Loucy (cell line): ENCODE data around the gene CACNA1B.

Experiments used
- H2AFZ ChIP-seq: fragments of 200-600 bp; sonication (generic); 2 replicates; pipeline ENCODE4 v1.6.0; 2016; ENCODE audit warnings: antibody characterized with exemption, mild to moderate bottlenecking, low read length, moderate library complexity
- H3F3A ChIP-seq: fragments of 200-600 bp; 2 replicates; pipeline ENCODE4 v1.6.0; 2016; ENCODE audit warnings: antibody characterized with exemption, low read depth, mild to moderate bottlenecking
- H3K27me3 ChIP-seq: fragments of 200-600 bp; sonication (generic); 2 replicates; pipeline ENCODE4 v1.6.1; 2014; ENCODE audit warnings: low read length, mild to moderate bottlenecking; ENCODE audit not compliant: insufficient read depth, poor library complexity, severe bottlenecking
- H3K36me3 ChIP-seq: fragments of 200-600 bp; sonication (generic); 2 replicates; pipeline ENCODE4 v1.6.1; 2016; ENCODE audit warnings: low read length; ENCODE audit not compliant: insufficient read depth
- H3K4me1 ChIP-seq: fragments of 200-600 bp; sonication (generic); 2 replicates; pipeline ENCODE4 v1.5.1; 2014; ENCODE audit warnings: low read length, mild to moderate bottlenecking; ENCODE audit not compliant: insufficient read depth, poor library complexity, severe bottlenecking
- H3K4me2 ChIP-seq: fragments of 200-600 bp; sonication (generic); 2 replicates; pipeline ENCODE4 v1.6.0; 2014; ENCODE audit warnings: antibody characterized with exemption, low read length, low read depth, mild to moderate bottlenecking; ENCODE audit not compliant: poor library complexity, severe bottlenecking
- H3K4me3 ChIP-seq: fragments of 200-600 bp; sonication (generic); 2 replicates; pipeline ENCODE4 v1.5.1; 2014; ENCODE audit warnings: low read length, mild to moderate bottlenecking, mixed read lengths; ENCODE audit not compliant: poor library complexity, severe bottlenecking
- H3K79me2 ChIP-seq: fragments of 200-600 bp; sonication (generic); 2 replicates; pipeline ENCODE4 v1.6.1; 2014; ENCODE audit warnings: low read length; ENCODE audit not compliant: insufficient read depth
- H3K9ac ChIP-seq: fragments of 200-600 bp; sonication (generic); 2 replicates; pipeline ENCODE4 v1.6.0; 2014; ENCODE audit warnings: mild to moderate bottlenecking, low read depth, low read length, moderate library complexity; ENCODE audit not compliant: poor library complexity, severe bottlenecking
- H3K9me2 ChIP-seq: fragments of 200-600 bp; sonication (generic); replicated peaks from 2 replicates; pipeline ENCODE4 v1.6.1; 2016; ENCODE audit warnings: low read depth, low read length, mixed read lengths
- H3K9me3 ChIP-seq: fragments of 200-600 bp; sonication (generic); 2 replicates; pipeline ENCODE4 v1.6.1; 2014; ENCODE audit warnings: mild to moderate bottlenecking, antibody characterized with exemption, low read length, low read depth; ENCODE audit not compliant: insufficient read depth
- H4K20me1 ChIP-seq: fragments of 200-600 bp; sonication (generic); 2 replicates; pipeline ENCODE4 v1.6.0; 2014; ENCODE audit warnings: antibody characterized with exemption, low read length, mild to moderate bottlenecking; ENCODE audit not compliant: insufficient read depth, poor library complexity, severe bottlenecking
- EZH2phosphoT487 ChIP-seq: fragments of 200-600 bp; IDR thresholded peaks from 2 replicates; pipeline ENCODE4 v1.6.1; 2018; ENCODE audit warnings: antibody characterized with exemption, mild to moderate bottlenecking, moderate library complexity, borderline replicate concordance
- TF ChIP-seq, protein P1 (sequence below): fragments of 200-600 bp; sonication (generic); conservative IDR thresholded peaks from 2 replicates; pipeline ENCODE4 v1.5.1; 2014; ENCODE audit warnings: mild to moderate bottlenecking, antibody characterized with exemption, low read length

CACNA1B gene

DNA sequence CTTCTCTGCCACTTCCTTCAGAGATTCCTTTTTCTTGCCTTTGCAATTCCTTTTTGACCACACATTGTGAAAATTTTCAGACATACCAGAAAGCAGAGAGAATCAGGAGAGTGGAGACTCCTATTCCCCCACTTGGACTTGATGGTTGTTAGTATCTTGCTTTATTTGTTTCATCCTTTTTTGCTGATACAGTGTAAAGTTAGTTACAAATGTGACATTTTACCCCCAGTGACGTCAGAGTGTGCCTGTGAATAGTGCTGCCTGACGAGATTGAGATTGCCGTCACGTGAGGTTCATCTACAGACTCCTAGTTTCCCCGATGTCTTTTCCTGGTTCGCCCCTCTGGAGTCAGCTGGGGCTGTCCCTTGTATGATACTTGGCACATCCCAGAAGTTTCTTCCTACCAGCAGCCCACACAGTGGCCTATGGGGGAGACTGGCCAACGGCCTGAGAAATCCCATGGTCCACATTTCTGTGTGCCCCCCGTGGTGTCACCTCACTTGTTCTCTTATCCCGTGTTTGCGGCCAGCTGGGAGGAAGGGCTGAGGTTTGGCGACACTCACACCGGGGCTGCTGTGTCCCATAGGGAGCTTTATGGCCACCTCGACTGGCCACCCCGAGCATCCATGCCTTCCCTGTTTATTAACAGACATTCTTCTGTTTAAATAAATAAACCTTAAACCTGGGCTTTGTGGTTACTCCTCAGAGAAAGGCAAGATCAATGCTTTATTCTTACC lies 48.2 kb upstream of the CACNA1B start:
- H3K9me3 ChIP-seq: no peaks in the 10 kb centered on the region
- H3K4me2 ChIP-seq: no peak overlapping the region
- no peak overlapping the region for H3K4me3 ChIP-seq
- H4K20me1 ChIP-seq: peaks cover 3% of the 10 kb centered on the region
- H2AFZ ChIP-seq: no peak overlapping the region
- no peak overlapping the region for H3K9ac ChIP-seq
- H3F3A ChIP-seq: no peaks in the 10 kb centered on the region
- no peaks in the 10 kb centered on the region for H3K27me3 ChIP-seq
- H3K79me2 ChIP-seq: no peaks in the 10 kb centered on the region
- no peaks in the 10 kb centered on the region for H3K4me1 ChIP-seq
- H3K9me2 ChIP-seq: no peaks in the 10 kb centered on the region
- peaks cover 61% of the 10 kb centered on the region; the same call in 1 of the 2 replicates for H3K36me3 ChIP-seq
- TF ChIP-seq, protein P1, sequence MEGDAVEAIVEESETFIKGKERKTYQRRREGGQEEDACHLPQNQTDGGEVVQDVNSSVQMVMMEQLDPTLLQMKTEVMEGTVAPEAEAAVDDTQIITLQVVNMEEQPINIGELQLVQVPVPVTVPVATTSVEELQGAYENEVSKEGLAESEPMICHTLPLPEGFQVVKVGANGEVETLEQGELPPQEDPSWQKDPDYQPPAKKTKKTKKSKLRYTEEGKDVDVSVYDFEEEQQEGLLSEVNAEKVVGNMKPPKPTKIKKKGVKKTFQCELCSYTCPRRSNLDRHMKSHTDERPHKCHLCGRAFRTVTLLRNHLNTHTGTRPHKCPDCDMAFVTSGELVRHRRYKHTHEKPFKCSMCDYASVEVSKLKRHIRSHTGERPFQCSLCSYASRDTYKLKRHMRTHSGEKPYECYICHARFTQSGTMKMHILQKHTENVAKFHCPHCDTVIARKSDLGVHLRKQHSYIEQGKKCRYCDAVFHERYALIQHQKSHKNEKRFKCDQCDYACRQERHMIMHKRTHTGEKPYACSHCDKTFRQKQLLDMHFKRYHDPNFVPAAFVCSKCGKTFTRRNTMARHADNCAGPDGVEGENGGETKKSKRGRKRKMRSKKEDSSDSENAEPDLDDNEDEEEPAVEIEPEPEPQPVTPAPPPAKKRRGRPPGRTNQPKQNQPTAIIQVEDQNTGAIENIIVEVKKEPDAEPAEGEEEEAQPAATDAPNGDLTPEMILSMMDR: no peak
- no peak for TF ChIP-seq EZH2phosphoT487

GRCh38 chr9:137832191-137832700 lies 45.3 kb upstream of the CACNA1B start:
- no peaks in the 10 kb centered on the region for H3K4me1 ChIP-seq
- H2AFZ ChIP-seq: no peak overlapping the region
- no peaks in the 10 kb centered on the region for H3K9me2 ChIP-seq
- no peak overlapping the region for H3K4me3 ChIP-seq
- no peaks in the 10 kb centered on the region for H3K79me2 ChIP-seq
- peaks cover 64% of the 10 kb centered on the region; the same call in 1 of the 2 replicates for H3K36me3 ChIP-seq
- H3K9ac ChIP-seq: no peak overlapping the region
- no peak for TF ChIP-seq EZH2phosphoT487
- TF ChIP-seq, protein P1: no peak
- H3K4me2 ChIP-seq: no peak overlapping the region
- peaks cover 3% of the 10 kb centered on the region for H4K20me1 ChIP-seq
- no peaks in the 10 kb centered on the region for H3K9me3 ChIP-seq
- no peaks in the 10 kb centered on the region for H3K27me3 ChIP-seq
- H3F3A ChIP-seq: no peaks in the 10 kb centered on the region

GRCh38 chr9:137832830-137833590 lies 44.6 kb upstream of the CACNA1B start:
- H4K20me1 ChIP-seq: peaks cover 3% of the 10 kb centered on the region
- H3K79me2 ChIP-seq: no peaks in the 10 kb centered on the region
- H3K9me2 ChIP-seq: no peaks in the 10 kb centered on the region
- no peaks in the 10 kb centered on the region for H3F3A ChIP-seq
- no peaks in the 10 kb centered on the region for H3K9me3 ChIP-seq
- no peak for TF ChIP-seq EZH2phosphoT487
- TF ChIP-seq, protein P1: no peak
- H3K36me3 ChIP-seq: peaks cover 63% of the 10 kb centered on the region; the same call in 1 of the 2 replicates
- H2AFZ ChIP-seq: no peak overlapping the region
- no peak overlapping the region for H3K4me3 ChIP-seq
- no peaks in the 10 kb centered on the region for H3K27me3 ChIP-seq
- no peak overlapping the region for H3K4me2 ChIP-seq
- no peak overlapping the region for H3K9ac ChIP-seq
- H3K4me1 ChIP-seq: no peaks in the 10 kb centered on the region
